ENCODE measurements around the gene PLEKHH1.

Gene PLEKHH1

GRCh38 chr14:67532998-67533753 lies at the start of gene PLEKHH1:
TSS of gene PLEKHH1 (plus strand) at chr14:67533290. CDS start at chr14:67541868, 8,578 bp downstream.
- DNase-seq (ENCODE audit: low spot score) = peak; percentile 63

DNA sequence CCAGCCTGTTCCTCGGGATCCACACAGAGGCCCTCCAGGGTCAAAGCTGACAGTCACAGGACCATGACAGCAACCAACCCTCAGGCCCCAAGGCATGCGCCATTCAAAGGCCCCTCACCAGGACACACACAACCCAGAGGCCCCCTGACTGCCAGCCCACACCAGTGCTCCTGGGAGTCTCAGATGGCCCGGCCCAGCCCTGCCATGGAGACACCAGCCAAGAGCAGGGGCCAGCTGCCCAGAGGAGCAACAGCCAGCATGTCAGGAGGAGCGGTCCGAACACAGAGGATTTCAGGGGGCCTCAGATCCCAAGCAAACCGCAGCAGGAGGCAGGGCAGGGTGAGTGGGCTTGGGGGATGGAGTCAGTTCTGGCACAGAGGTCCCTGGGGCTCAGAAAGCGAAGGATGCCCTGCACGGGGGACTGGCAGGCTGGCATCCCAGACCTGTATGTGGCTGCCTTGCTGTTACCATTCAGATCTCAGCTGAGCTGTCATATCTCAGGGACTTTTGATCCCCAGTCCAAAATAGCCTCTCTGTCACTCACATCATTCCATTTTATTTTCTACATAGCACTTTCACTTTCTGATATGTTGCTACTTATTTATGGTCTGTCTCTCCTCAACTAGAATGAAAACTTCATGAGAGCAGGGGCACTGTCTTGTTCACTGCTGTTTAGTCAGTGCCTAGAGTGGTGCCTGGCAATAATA lies 49.4 kb upstream of the PLEKHH1 start:
- DNase-seq (ENCODE audit: low spot score) = no peak

GRCh38 chr14:67485501-67486095 lies 47.5 kb upstream of the PLEKHH1 start:
- DNase-seq (ENCODE audit: low spot score) = no peak

GRCh38 chr14:67486890-67487289 lies 46.2 kb upstream of the PLEKHH1 start:
- DNase-seq (ENCODE audit: low spot score) = no peak

GRCh38 chr14:67487332-67487731 lies 45.8 kb upstream of the PLEKHH1 start:
- DNase-seq (ENCODE audit: low spot score) = no peak

DNA sequence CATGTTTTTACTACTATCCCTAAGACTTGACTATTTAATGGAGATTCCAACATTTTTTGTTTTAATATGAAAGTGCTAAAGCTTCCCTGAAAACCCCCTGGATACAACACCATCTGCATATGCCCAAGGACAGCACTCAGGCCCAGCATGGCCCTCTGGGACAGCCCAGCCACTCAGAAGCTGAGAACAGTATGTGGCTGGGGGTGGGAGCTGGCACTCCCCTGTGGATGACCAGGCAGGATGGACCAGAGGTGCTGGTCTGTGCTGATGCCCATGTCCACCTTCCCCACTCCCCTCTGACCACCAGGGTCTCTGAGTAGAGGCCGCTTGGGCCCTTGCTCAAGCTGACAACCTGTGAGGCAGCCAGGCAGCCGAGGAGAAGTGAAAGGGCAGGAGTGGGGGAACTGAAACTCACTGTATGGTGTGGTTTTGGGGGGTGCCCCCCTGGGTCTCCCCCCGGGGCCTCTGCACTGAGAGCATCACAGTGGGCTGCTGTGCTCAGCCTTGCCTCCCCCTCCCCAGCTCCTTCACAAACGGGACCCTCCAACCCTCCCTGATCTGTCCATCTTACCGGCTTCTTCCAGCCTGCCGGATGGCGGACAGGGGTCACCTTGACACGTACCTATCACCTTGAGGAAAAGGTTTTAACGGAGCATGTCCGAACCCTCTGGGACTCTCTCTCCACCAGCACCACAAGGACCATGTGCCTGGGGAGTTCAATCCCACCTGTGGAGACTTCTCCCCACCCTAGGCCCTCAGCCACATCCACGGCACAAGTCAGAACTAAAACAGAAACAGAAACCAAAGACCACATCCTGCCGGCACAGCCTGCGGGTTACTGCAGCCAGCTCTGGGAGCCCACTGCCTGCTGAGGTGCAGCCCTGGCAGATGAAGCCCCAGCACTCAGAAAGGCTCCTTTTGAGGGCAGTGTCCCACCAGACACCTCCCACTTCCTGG lies 44.9 kb upstream of the PLEKHH1 start, which contains the start of gene TMEM229B:
Gene TMEM229B (minus strand): TSS at position 785 of the 957 bp plus-strand sequence. CDS start 14,798 bp downstream, outside the sequence.
- DNase-seq (ENCODE audit: low spot score) = peak; percentile 90

DNA sequence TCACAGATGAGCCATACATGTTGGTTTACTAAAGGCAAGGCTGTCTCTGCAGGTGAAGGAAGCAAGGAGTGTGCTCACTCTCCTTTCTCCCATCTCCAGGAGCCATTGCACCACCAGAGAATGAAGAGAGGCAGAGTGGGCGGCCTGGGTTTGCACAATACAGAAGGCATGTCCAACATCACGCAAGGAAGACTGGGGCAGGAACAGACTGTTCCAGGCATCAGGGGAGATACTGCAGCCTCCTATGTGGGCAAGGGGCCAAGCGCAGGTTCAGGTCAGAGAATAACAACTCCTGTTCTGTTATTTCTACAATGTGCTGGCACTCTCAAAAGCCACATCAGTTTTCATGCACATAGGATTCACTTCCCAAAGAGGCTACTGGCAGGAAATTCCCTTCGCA lies 42.9 kb upstream of the PLEKHH1 start:
- DNase-seq (ENCODE audit: low spot score) = no peak

DNA sequence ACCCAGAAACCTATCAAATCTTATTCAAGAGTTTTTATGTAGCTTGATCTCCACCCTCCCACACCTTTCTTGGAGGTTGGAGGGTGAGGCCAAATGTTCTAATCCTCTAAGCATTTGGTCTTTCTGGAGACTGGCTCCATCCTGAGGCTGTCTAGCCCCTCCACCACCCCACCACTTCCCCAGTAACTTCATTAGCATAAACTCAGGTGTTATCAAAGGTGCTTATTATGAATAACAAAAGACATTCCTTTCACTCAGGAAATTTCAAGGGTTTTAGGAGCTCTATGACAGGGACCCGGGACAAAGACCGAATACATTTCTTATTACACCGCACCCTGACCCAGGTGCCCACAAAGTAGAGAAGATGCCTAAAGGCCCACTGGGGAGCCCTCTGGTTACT lies 41.8 kb upstream of the PLEKHH1 start:
- no peak for DNase-seq (ENCODE audit: low spot score)

- DNase-seq (ENCODE audit: low spot score) = no peak
Observed at GRCh38 chr14:67491741-67492507, 41.2 kb upstream of the PLEKHH1 start.

- DNase-seq (ENCODE audit: low spot score) = no peak
Observed at GRCh38 chr14:67492538-67492937, 40.6 kb upstream of the PLEKHH1 start.

GRCh38 chr14:67493092-67493717 lies 39.9 kb upstream of the PLEKHH1 start:
- DNase-seq (ENCODE audit: low spot score) = no peak

DNA sequence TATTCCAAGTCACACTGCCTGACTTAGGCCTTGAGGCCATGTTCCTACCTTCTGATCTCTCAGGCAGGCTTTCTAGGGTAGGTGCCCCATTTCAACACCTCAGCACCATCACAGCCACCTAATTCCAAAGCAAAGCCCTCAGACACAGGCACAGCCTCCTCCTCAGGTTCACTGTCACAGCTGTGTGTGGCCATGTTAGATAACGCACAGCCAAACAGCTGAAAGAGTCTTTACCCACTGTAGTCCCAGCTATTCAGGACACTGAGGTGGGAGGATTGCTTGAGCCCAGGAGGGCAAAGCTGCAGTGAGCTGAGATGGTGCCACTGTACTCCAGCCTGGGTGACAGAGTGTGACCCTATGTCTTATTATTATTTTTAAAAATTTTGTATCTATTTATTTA lies 37.3 kb upstream of the PLEKHH1 start:
- DNase-seq (ENCODE audit: low spot score) = no peak

DNA sequence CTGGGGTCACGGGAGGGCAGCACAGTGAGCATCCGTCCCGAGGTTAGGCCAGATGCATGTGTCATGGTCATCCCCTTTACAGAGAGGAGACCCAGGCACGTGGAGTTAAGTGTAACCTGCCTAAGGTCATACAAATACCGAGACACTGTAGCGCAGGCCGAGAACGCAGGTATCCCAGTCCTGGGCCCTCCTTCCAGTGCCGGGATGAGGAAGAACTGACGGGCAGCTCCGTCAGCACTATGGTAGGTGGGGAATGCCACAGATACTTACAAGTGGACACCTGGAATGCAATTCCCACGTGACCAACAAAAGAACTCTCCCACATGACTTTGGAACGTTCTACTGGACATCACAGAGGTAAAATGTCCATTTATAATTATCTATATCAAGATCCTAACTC lies 35.9 kb upstream of the PLEKHH1 start:
- DNase-seq (ENCODE audit: low spot score) = no peak

- no peak for DNase-seq (ENCODE audit: low spot score)
Observed at GRCh38 chr14:67497716-67498115, 35.4 kb upstream of the PLEKHH1 start.

DNA sequence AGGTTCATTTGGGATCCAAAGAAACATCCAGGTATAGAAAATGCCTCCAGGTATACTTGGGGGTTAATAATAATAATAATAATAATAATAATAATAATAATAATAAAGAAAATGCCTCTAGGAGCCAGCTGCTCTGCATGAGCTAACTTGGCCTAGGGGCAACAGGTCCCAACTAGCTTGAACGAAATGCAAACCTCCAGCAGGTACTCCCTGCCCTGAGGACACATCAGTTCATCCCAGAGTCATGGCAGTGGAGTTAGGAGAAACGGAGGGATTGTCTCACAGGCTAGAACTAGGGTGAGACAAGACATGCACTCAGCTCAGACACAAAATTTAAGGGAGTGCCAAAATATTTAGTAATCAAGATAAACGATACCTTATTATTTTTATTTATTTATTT lies 32.1 kb upstream of the PLEKHH1 start:
- no peak for DNase-seq (ENCODE audit: low spot score)

- no peak for DNase-seq (ENCODE audit: low spot score)
Observed at GRCh38 chr14:67501670-67502069, 31.4 kb upstream of the PLEKHH1 start.

DNA sequence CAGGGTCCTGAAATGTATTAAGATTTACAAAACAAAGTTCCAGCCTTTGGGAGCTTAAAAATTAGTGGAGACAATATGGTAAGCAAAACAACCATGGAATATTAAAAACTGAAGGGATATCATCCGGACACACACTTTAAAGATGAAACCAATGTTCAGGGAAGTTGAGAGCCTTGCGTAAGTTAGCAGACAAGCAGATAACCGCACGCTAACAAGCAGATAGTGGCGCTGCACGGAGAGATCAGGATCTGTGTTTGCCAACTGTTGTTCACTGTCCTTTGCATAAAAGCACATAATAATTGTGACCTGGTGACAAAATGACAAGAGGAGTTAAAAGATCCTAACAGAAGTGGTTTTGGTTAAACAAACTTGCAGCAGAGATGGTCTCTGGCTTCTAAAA lies 30.2 kb upstream of the PLEKHH1 start:
- no peak for DNase-seq (ENCODE audit: low spot score)

DNA sequence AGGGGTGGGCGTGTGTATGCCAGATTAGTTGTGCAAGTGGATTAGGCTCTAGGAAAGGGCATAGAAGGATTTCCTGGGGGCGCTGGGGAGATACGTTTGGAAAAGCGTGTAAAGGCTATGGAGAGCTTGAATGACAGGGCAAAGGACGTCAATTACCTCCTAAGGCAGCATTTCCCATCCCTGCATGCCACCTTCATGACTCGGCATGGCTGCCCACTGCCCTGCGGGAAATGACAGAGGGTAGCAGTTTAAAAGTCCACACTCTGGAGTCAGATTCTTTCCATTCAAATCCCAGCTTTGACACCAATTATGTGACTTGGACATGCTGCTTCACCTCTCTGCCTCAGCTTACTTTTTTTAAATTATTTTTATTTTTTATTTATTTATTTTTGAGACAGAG lies 29.8 kb upstream of the PLEKHH1 start:
- DNase-seq (ENCODE audit: low spot score) = no peak

DNA sequence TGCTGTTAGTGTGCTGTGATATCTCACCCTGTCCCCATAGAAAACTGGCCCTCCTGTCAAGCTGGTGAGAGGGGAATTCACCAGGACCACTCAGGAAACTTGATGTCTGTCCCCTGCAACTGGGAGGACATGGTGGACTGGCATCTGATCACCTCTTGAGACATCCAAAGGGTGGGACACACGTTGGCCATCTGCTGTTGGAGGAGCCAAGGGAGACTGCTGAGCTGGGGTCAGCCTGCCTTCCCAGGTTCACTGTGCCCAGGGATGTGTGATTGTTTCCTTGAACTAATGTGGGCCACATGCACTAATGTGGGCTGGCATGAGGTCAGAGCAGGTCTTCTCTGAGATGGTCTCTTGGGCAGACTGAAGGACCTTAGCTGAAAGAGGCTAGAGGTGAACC lies 27.8 kb upstream of the PLEKHH1 start:
- no peak for DNase-seq (ENCODE audit: low spot score)

DNA sequence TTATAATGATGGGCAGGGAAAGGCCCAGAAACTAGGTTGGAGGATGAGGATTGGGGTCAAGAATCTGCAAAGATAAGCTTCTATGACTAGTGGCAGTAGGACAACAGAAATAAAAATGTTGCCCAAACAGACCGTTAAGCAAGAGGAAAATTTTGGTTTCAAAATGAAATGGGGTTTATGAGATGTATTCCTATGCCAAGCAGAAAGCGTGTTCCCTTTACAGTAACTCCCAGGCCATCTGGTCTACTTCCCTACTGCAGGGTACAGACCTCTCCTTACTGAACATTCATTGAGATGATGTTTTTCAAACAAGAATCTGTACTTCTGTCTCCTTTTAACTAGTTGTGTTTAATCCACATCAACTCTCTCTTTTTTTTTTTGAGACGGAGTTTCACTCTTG lies 24.1 kb upstream of the PLEKHH1 start:
- DNase-seq (ENCODE audit: low spot score) = no peak

GRCh38 chr14:67510121-67510520 lies 23.0 kb upstream of the PLEKHH1 start:
- no peak for DNase-seq (ENCODE audit: low spot score)
